ENCODE results near the gene SAMD14.

GRCh38 chr17:50141026-50141744 is 11.2 kb upstream of the SAMD14 start:
- TF ChIP-seq, protein P1, sequence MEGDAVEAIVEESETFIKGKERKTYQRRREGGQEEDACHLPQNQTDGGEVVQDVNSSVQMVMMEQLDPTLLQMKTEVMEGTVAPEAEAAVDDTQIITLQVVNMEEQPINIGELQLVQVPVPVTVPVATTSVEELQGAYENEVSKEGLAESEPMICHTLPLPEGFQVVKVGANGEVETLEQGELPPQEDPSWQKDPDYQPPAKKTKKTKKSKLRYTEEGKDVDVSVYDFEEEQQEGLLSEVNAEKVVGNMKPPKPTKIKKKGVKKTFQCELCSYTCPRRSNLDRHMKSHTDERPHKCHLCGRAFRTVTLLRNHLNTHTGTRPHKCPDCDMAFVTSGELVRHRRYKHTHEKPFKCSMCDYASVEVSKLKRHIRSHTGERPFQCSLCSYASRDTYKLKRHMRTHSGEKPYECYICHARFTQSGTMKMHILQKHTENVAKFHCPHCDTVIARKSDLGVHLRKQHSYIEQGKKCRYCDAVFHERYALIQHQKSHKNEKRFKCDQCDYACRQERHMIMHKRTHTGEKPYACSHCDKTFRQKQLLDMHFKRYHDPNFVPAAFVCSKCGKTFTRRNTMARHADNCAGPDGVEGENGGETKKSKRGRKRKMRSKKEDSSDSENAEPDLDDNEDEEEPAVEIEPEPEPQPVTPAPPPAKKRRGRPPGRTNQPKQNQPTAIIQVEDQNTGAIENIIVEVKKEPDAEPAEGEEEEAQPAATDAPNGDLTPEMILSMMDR (IDR thresholded peaks at IDR 0.05; ENCODE audit: borderline replicate concordance, extremely low read depth, low read length, poor library complexity, severe bottlenecking) = no peak
- no peak for TF ChIP-seq EZH2 (IDR thresholded peaks at IDR 0.05; ENCODE audit: borderline replicate concordance, low read depth, low read length, severe bottlenecking)

Measured in DND-41 (cell line).